ENCODE data around the gene TMCO4.

Gene TMCO4

DNA sequence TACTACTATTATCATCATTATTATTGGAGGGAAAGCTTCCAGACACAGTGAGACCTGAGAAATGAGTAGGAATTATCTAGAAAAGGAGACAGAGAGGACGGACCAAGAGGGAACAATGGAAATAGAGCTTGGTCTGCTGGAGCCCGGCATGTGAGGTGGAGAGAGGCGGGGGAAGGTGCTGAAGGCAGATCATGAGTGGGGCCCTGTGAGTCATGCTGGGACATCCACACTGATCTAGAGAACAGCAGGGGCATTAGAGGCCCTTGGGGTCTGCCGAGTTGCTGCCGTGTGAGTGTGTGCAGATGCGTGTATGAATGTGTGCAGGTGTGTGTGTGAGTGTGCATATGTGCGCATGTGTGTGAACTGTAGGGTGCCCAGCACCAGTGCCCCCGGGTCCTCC, 65.7 kb downstream of the TMCO4 start:
- CTCF ChIA-PET: interaction anchor here (0.6 to 0.9 kb wide), 2 partner anchors 18 to 419 kb away, joined by 3 to 4 read pairs; no protein-coding TSS in a partner anchor
- H3K27ac ChIP-seq (ENCODE audit: extremely low read depth, low read depth, low read length): no peak overlapping the region
- TF ChIP-seq, protein P1, sequence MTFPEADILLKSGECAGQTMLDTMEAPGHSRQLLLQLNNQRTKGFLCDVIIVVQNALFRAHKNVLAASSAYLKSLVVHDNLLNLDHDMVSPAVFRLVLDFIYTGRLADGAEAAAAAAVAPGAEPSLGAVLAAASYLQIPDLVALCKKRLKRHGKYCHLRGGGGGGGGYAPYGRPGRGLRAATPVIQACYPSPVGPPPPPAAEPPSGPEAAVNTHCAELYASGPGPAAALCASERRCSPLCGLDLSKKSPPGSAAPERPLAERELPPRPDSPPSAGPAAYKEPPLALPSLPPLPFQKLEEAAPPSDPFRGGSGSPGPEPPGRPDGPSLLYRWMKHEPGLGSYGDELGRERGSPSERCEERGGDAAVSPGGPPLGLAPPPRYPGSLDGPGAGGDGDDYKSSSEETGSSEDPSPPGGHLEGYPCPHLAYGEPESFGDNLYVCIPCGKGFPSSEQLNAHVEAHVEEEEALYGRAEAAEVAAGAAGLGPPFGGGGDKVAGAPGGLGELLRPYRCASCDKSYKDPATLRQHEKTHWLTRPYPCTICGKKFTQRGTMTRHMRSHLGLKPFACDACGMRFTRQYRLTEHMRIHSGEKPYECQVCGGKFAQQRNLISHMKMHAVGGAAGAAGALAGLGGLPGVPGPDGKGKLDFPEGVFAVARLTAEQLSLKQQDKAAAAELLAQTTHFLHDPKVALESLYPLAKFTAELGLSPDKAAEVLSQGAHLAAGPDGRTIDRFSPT (tag by site-specific recombination; IDR thresholded peaks at IDR 0.05): no peak
- TF ChIP-seq ZIC2 (tag by site-specific recombination; IDR thresholded peaks at IDR 0.05): 0 out of 2 replicates have a peak, but pooled peaks have one; percentile 14
- no peaks in the 10 kb centered on the region for H3K4me1 ChIP-seq (ENCODE audit: control insufficient read depth, insufficient read depth, low read length)
- H3K36me3 ChIP-seq (ENCODE audit: control insufficient read depth in 2 of 2, insufficient read depth in 1 of 2, low read length in 2 of 2): no peaks in the 10 kb centered on the region
- no peaks in the 10 kb centered on the region for H3K9me3 ChIP-seq (ENCODE audit: control insufficient read depth, insufficient read depth, low read depth, low read length)
- POLR2A ChIA-PET: no interaction called here
- H3K4me3 ChIP-seq (ENCODE audit: low read depth, low read length): no peak overlapping the region

GRCh38 chr1:19733615-19734014, 66.1 kb downstream of the TMCO4 start:
- H3K4me1 ChIP-seq (ENCODE audit: control insufficient read depth, insufficient read depth, low read length): no peaks in the 10 kb centered on the region
- CTCF ChIA-PET: interaction anchor here (0.9 kb wide), 1 partner anchor 18 kb away, joined by 4 read pairs; no protein-coding TSS in a partner anchor
- no peak overlapping the region for H3K4me3 ChIP-seq (ENCODE audit: low read depth, low read length)
- H3K27ac ChIP-seq (ENCODE audit: extremely low read depth, low read depth, low read length): no peak overlapping the region
- TF ChIP-seq ZNF112 (tag by site-specific recombination; IDR thresholded peaks at IDR 0.05): no peak
- no peak for TF ChIP-seq ZNF266 (tag by site-specific recombination; IDR thresholded peaks at IDR 0.05; ENCODE audit: low read depth)
- TF ChIP-seq ZNF623 (tag by site-specific recombination; IDR thresholded peaks at IDR 0.05): no peak
- TF ChIP-seq ZSCAN30 (tag by site-specific recombination; IDR thresholded peaks at IDR 0.05): no peak
- no peak for TF ChIP-seq ZNF626 (tag by site-specific recombination; IDR thresholded peaks at IDR 0.05)
- TF ChIP-seq GLIS2 (tag by site-specific recombination; IDR thresholded peaks at IDR 0.05): no peak
- TF ChIP-seq OSR2 (tag by site-specific recombination; IDR thresholded peaks at IDR 0.05): no peak
- no peak for TF ChIP-seq ZNF776 (tag by site-specific recombination; IDR thresholded peaks at IDR 0.05; ENCODE audit: borderline replicate concordance)
- TF ChIP-seq ZBTB7A (tag by site-specific recombination; IDR thresholded peaks at IDR 0.05; ENCODE audit: low read depth): no peak
- TF ChIP-seq, protein P1 (tag by site-specific recombination; IDR thresholded peaks at IDR 0.05): no peak
- TF ChIP-seq ZNF654 (tag by site-specific recombination; IDR thresholded peaks at IDR 0.05; ENCODE audit: low read depth): no peak
- TF ChIP-seq ZNF184 (tag by site-specific recombination; IDR thresholded peaks at IDR 0.05): no peak
- TF ChIP-seq, protein P2, sequence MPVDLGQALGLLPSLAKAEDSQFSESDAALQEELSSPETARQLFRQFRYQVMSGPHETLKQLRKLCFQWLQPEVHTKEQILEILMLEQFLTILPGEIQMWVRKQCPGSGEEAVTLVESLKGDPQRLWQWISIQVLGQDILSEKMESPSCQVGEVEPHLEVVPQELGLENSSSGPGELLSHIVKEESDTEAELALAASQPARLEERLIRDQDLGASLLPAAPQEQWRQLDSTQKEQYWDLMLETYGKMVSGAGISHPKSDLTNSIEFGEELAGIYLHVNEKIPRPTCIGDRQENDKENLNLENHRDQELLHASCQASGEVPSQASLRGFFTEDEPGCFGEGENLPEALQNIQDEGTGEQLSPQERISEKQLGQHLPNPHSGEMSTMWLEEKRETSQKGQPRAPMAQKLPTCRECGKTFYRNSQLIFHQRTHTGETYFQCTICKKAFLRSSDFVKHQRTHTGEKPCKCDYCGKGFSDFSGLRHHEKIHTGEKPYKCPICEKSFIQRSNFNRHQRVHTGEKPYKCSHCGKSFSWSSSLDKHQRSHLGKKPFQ (tag by site-specific recombination; IDR thresholded peaks at IDR 0.05): no peak
- no peak for TF ChIP-seq ZBTB1 (tag by site-specific recombination; IDR thresholded peaks at IDR 0.05)
- no peak for TF ChIP-seq GFI1B (tag by site-specific recombination; IDR thresholded peaks at IDR 0.05)
- TF ChIP-seq ZNF561 (tag by site-specific recombination; IDR thresholded peaks at IDR 0.05; ENCODE audit: borderline replicate concordance): no peak
- no peaks in the 10 kb centered on the region for H3K36me3 ChIP-seq (ENCODE audit: control insufficient read depth in 2 of 2, insufficient read depth in 1 of 2, low read length in 2 of 2)
- POLR2A ChIA-PET: no interaction called here
- H3K9me3 ChIP-seq (ENCODE audit: control insufficient read depth, insufficient read depth, low read depth, low read length): no peaks in the 10 kb centered on the region
